Heart right ventricle (tissue), 16 donors: Measurements from ENCODE around the gene ACVR2B. TPM values are rescaled to one million over a fixed set of nuclear protein-coding genes. Genes with fewer than 3 reads are reported as not detected.

Source experiments
- ATAC-seq, 8 donors: fragments of 200-7000 bp; cut with Tn5 transposase; one replicate each; pipeline ENCODE4 v1.9.1; 2020; ENCODE audit warnings: mild to moderate bottlenecking in 8 of 8, moderate library complexity in 8 of 8, moderate number of reproducible peaks in 1 of 8
- DNase-seq, 2 donors: peaks; one replicate each; pipeline ENCODE4 v3.0.0-alpha.2; 2020
- H3K27ac ChIP-seq, 10 donors: fragments of 200-600 bp; sonication (generic) in 2 of 10; one replicate each; pipeline versions ENCODE4 v1.5.0 to v1.8.0; 2020 to 2022; ENCODE audit warnings: mild to moderate bottlenecking in 3 of 10
- H3K27me3 ChIP-seq, 7 donors: fragments of 200-600 bp; one replicate each; pipeline ENCODE4 v1.8.0; 2021 to 2022; ENCODE audit warnings: mild to moderate bottlenecking in 2 of 7
- H3K36me3 ChIP-seq, 9 donors: fragments of 200-600 bp; sonication (generic) in 1 of 9; one replicate each; pipeline versions ENCODE4 v1.5.0 to v1.8.0; 2020 to 2022; ENCODE audit warnings: mild to moderate bottlenecking in 2 of 9
- H3K4me1 ChIP-seq, 9 donors: fragments of 200-600 bp; sonication (generic) in 1 of 9; one replicate each; pipeline versions ENCODE4 v1.5.0 to v1.8.0; 2020 to 2022; ENCODE audit warnings: mild to moderate bottlenecking in 4 of 9
- H3K4me3 ChIP-seq, 10 donors: fragments of 200-600 bp; sonication (generic) in 2 of 10; one replicate each; pipeline versions ENCODE4 v1.5.0 to v1.8.0; 2020 to 2022; ENCODE audit warnings: mild to moderate bottlenecking in 7 of 10, moderate library complexity in 2 of 10
- H3K9me3 ChIP-seq, 11 donors: fragments of 200-600 bp in 10 of 11; sonication (generic) in 2 of 11; one replicate each; pipeline versions ENCODE4 v1.5.0 to v1.8.0; 2013 to 2022; ENCODE audit warnings: mild to moderate bottlenecking in 2 of 11, control low read depth in 1 of 11, moderate library complexity in 1 of 11
- WGBS, 2 donors: extraction: QIAGEN DNeasy Blood & Tissue Kit; methylation state at CpG; one replicate each; pipeline ENCODE4 v1.1.7; 2013; ENCODE audit warnings: inconsistent platforms in 1 of 2; 5-methylcytosine and 5-hydroxymethylcytosine counted together
- intact Hi-C, 10 donors: fragments of 100-400 bp; cut with DNase I; formaldehyde crosslinking; loops; one replicate each; pipeline versions ENCODE4 v1.11.1 to v1.14.2; 2022
- polyA plus RNA-seq, 2 donors: library from polyadenylated mRNA; stranded (reverse); fragments of 200-250 nt; gene quantifications; one replicate each; pipeline ENCODE4 v1.2.3, GENCODE V29; 2013
- total RNA-seq, 10 donors: library from RNA; stranded (reverse); fragmentation: NEBNext Ultra II Directional in 3 of 10; extraction: Animal tissue kit (Norgen Biotek cat#: 25700) in 3 of 10; gene quantifications; one replicate each; pipeline versions ENCODE4 v1.2.1 to v1.2.4, GENCODE V29; 2021 to 2023
- TF ChIP-seq, protein P1 (sequence below), 9 donors: fragments of 200-600 bp; sonication (generic) in 2 of 9; IDR thresholded peaks; one replicate each; pipeline versions ENCODE4 v1.5.0 to v1.8.0; 2021 to 2022; ENCODE audit warnings: antibody characterized with exemption in 9 of 9, mild to moderate bottlenecking in 5 of 9, moderate library complexity in 1 of 9
- donor health status: Arrhythmogenic right ventricular cardiomyopathy.
- donor health status: ischemic (EF 13 %, LVEDD 7.1; RV severe dilation, severe dysfunction).
- donor health status: healthy with polysubstance abuse.
- donor health status: DM: no; HTN: yes; CAD: no.
- donor health status: DM: no; HTN: no; CAD: no.
- donor health status: ischemic (EF 25% LVEDD 6.9; RV normal size, moderate dysfunction).
- donor health status: ischemic (EF 25% LVEDD 5.7; RV mildly dilated, moderate dysfunction).
- donor health status: healthy.
- donor health status: DM: yes; HTN: yes; CAD: no.
- donor health status: Ischemic cardiomyopathy.
- donor health status: ischemic (EF 35%, LVEDD 5.7; RV mildly dilated, moderate dysfunction).
- donor health status: nonischemic (EF 11% LVEDD 7.7; RV severe dilation, severe dysfunction).
- donor health status: DM: yes; HTN: yes; CAD: no.
- donor health status: PGD.
- donor health status: ischemic (EF 29% LVEDD 5.4; RV normal size, mild dysfunction).
- donor health status: nonischemic (EF 23%, LVEDD 6.1; RV moderate dilation, normal function).

Gene ACVR2B
- total and polyA plus RNA-seq, 12 donors = 0.43 to 7.6 (median 6.1) TPM

DNA sequence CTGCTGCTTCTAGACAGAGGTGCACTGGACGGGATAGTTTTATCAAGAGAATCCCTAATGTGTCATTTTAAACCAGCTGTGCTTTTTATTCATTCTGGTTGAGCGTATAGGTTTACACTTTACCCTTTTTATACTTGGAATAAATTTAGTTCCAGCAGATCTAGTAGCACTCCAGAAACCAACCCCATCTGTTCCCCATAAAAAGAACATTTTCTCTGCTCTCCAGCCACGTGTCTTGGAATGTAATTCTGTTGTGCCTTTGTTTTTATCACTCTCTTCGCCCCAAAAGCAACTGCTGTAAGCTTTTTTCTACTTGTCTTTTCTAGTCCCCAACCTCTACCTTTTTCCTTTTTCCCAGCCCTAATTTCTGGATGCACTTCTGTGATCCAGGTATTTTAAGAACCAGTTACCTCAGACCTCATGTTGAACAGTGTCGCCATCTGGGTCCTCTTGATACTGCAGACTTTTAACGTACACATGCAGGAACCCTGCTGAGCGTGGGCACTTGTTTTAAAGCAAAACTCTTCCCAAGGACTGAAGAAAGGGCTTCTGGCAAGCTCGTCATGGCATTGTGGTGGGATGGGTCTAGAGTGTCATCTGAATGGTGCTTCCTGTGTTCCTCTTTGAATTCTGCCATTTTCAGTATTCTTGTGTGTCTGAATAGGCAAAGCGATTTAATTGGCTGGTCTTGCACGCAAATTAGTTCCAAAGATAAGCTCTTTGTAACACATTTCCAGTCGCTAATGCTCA is 36.8 kb downstream of the ACVR2B start:
- DNase-seq (no peak), ATAC-seq (no peak)
- H3K9me3 ChIP-seq = no peaks in the 10 kb centered on the region
- H3K27me3 ChIP-seq = no peaks in the 10 kb centered on the region
- H3K36me3 ChIP-seq = peaks cover 0 to 6% (median 0%) of the 10 kb centered on the region in 9 donors
- intact Hi-C loops = loop anchor here in 6 of 10 donors (5.0 to 10.0 kb wide), 3 partner anchors 164 to 354 kb away; no protein-coding TSS in a partner anchor
- peaks cover 0 to 10% (median 0%) of the 10 kb centered on the region in 9 donors for H3K4me1 ChIP-seq
- WGBS, 2 donors = 85 to 95% methylated on average over 11 of the region's 11 CpGs
- no peak overlapping the region for H3K27ac ChIP-seq
- H3K4me3 ChIP-seq = no peak overlapping the region
- TF ChIP-seq, protein P1, sequence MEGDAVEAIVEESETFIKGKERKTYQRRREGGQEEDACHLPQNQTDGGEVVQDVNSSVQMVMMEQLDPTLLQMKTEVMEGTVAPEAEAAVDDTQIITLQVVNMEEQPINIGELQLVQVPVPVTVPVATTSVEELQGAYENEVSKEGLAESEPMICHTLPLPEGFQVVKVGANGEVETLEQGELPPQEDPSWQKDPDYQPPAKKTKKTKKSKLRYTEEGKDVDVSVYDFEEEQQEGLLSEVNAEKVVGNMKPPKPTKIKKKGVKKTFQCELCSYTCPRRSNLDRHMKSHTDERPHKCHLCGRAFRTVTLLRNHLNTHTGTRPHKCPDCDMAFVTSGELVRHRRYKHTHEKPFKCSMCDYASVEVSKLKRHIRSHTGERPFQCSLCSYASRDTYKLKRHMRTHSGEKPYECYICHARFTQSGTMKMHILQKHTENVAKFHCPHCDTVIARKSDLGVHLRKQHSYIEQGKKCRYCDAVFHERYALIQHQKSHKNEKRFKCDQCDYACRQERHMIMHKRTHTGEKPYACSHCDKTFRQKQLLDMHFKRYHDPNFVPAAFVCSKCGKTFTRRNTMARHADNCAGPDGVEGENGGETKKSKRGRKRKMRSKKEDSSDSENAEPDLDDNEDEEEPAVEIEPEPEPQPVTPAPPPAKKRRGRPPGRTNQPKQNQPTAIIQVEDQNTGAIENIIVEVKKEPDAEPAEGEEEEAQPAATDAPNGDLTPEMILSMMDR (IDR thresholded peaks at IDR 0.05) = no peak

DNA sequence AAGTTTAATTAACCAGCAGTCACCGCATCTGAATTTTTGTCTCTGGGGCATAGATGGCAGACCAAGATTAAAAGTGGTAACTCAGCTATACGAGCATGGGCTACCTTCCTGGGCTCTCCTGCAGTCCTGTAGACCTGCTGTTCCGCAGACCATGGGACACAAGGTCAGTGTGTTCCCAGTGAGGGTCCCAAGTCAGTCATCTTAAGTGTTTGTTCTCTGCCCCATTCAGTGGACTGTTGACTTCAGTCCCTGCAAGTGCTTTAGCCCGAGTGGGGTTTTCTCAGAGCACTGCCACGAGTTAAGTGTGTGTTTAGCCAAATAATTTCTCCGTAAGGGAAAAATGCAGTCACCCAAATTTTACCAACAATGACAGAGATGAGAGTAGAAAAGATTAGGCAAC is 37.5 kb downstream of the ACVR2B start:
- intact Hi-C loops = loop anchor here in 6 of 10 donors (5.0 to 10.0 kb wide), 3 partner anchors 164 to 354 kb away; no protein-coding TSS in a partner anchor
- ATAC-seq (no peak), DNase-seq (no peak)
- H3K4me1 ChIP-seq = peaks cover 0 to 10% (median 0%) of the 10 kb centered on the region in 9 donors
- 93 to 94% methylated on average over 6 of the region's 6 CpGs for WGBS, 2 donors
- H3K27ac ChIP-seq = no peak overlapping the region
- H3K4me3 ChIP-seq = no peak overlapping the region
- H3K27me3 ChIP-seq = no peaks in the 10 kb centered on the region
- no peaks in the 10 kb centered on the region for H3K9me3 ChIP-seq
- peaks cover 0 to 6% (median 0%) of the 10 kb centered on the region in 9 donors for H3K36me3 ChIP-seq
- TF ChIP-seq, protein P1 (IDR thresholded peaks at IDR 0.05) = no peak

DNA sequence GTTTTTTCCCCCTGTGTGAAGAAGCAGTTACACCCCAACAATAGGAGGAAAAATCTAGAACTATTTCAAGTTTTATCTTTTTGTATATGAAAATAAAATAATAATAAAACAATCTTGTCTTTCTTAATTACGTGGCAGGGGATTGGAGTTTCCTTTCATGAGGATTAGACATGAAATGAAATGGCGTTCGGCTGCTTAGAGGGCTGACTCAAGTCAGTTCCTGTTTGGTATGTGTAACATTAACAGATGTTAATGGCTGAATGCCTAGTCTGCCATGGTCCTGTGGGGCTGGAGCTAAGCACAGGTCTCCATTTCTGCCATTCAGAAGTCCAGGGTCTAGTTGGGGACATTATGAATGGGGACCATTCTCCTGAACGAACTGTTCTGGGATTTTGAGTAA is 39.3 kb downstream of the ACVR2B start:
- Histone ChIP-seq H3K27ac (peak overlapping the region in 3 of 10 donors; percentile 12 to 34 (median 20)), H3K4me3 (no peak overlapping the region), H3K27me3 (no peaks in the 10 kb centered on the region), H3K36me3 (peaks cover 0 to 6% (median 0%) of the 10 kb centered on the region in 9 donors), H3K4me1 (peaks cover 0 to 13% (median 8%) of the 10 kb centered on the region in 9 donors), H3K9me3 (no peaks in the 10 kb centered on the region)
- 57 to 63% methylated on average over 4 of the region's 4 CpGs for WGBS, 2 donors
- ATAC-seq = no peak
- intact Hi-C loops = loop anchor here in 6 of 10 donors (5.0 to 10.0 kb wide), 3 partner anchors 162 to 352 kb away; no protein-coding TSS in a partner anchor
- TF ChIP-seq, protein P1 (IDR thresholded peaks at IDR 0.05) = no peak
- no peak for DNase-seq

DNA sequence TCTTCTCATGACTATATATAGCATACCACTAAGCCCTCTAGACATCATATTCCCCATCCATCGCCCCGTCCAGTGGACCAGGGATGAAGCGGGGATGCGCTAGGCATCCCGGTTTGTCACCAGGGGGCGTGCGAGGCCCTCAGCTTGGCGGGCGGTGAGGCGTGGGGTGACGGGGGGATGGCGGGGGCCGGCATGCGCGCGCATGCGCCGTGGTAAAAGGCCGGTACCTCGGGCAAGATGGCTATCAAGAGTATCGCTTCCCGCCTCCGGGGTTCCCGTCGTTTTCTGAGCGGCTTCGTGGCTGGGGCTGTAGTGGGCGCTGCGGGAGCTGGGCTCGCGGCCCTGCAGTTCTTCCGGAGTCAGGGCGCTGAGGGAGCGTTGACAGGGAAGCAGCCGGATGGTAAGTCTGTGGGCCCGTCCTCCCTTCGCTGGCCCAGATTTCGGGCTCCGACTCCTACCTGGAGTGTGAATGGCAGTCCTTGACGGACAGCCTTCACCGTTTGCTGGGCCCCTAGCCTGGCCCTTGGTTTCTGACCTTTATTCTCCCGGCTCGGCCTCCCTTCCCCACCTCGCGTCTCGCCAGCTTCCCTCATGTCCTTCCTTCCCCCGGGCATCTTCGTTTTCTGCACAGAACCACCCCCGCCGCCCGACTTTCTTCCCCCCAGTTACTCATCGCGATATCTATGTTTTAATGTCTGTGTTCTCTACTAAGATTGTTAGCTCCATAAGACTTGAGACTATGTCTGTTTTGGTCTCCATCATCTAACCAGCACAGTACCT is 42.6 kb downstream of the ACVR2B start, which contains the start of gene EXOG:
Gene EXOG, plus strand, starts transcription at position 210 of the 780 bp plus-strand sequence. Its CDS starts 28 bp downstream, at position 238.
- no peaks in the 10 kb centered on the region for H3K27me3 ChIP-seq
- WGBS, 2 donors = 0% methylated on average over 53 of the region's 53 CpGs
- TF ChIP-seq, protein P1 (IDR thresholded peaks at IDR 0.05) = peak; percentile 86 to 96 (median 91)
- no peaks in the 10 kb centered on the region for H3K9me3 ChIP-seq
- DNase-seq = peak; percentile 96 to 98
- H3K4me1 ChIP-seq = peaks cover 0 to 43% (median 10%) of the 10 kb centered on the region in 9 donors
- H3K27ac ChIP-seq = peak within 1 kb of the TSS; percentile 51 to 91 (median 82)
- H3K36me3 ChIP-seq = peaks cover 0 to 34% (median 0%) of the 10 kb centered on the region in 9 donors
- intact Hi-C loops = loop anchor here in 8 of 10 donors (1.0 to 10.0 kb wide), 6 partner anchors 154 to 348 kb away; no protein-coding TSS in a partner anchor
- peak; percentile 92 to 96 (median 96) for ATAC-seq
- peak within 1 kb of the TSS; percentile 63 to 85 (median 72) for H3K4me3 ChIP-seq
